ENCODE results near the gene TMEM132E. TPM values are rescaled to one million over a fixed set of nuclear protein-coding genes. Genes with fewer than 3 reads are reported as not detected.

TMEM132E gene
- total RNA-seq, 1 experiment from 2014 or later, result 0.42 TPM

DNA sequence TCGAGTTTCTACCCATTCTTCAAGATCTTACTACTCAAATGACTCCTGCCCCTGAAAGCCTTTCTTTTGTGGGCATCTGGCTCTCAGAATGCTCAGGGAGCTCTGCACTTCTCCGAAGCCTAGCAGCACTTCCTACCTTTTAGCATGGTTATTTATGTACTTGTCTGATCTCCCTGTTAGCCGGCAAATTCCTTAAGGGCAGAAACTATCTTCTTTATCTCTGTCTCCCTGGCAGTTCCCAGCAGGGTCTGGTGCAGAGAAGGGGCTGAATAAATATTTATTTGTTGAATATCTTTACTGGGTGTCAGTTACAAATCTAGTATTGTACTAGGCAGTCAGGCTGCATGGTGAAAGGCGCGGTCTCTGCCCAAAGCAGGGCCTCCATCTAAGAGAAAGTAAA, 30.7 kb downstream of the TMEM132E start:
- no peaks in the 10 kb centered on the region for H3K79me1 ChIP-seq (ENCODE audit: insufficient read depth, low read depth, low read length, poor library complexity, severe bottlenecking)
- H3K23me2 ChIP-seq (ENCODE audit: insufficient read length, low read depth, low read length, poor library complexity, severe bottlenecking), result no peaks in the 10 kb centered on the region
- peaks cover 28% of the 10 kb centered on the region; the same call in 1 of the 2 replicates for H3K4me1 ChIP-seq (ENCODE audit: insufficient read depth, low read length)
- H2BK20ac ChIP-seq (ENCODE audit: low read depth, low read length, poor library complexity, severe bottlenecking), result no peak overlapping the region
- Mint-ChIP-seq H3K27ac (no peak overlapping the region), H3K36me3 (ENCODE audit: insufficient read depth in 1 of 3, low read depth in 3 of 3) (no peaks in the 10 kb centered on the region), H3K4me1 (peaks cover 77 to 79% of the 10 kb centered on the region in 2 experiments), H3K9me3 (peaks cover 0 to 2% of the 10 kb centered on the region in 2 experiments; a peak in 1 of 5 replicates), H3K4me3 (no peak overlapping the region), H3K27me3 (ENCODE audit: low read depth) (peaks cover 29% of the 10 kb centered on the region)
- H2BK12ac ChIP-seq (ENCODE audit: insufficient read length, low read depth, low read length), result no peak overlapping the region
- H3K27ac ChIP-seq (ENCODE audit: insufficient read length, low read depth, low read length), result no peak overlapping the region
- no peak overlapping the region for H3K4me2 ChIP-seq (ENCODE audit: insufficient read depth, insufficient read length, low read length)
- no peak for DNase-seq
- H4K8ac ChIP-seq (replicated peaks; ENCODE audit: insufficient read length, low read depth, low read length), result no peak overlapping the region
- no peak overlapping the region for H2AFZ ChIP-seq (ENCODE audit: low read length)
- H3K9me3 ChIP-seq (ENCODE audit: control insufficient read depth, low read depth, low read length), result no peaks in the 10 kb centered on the region
- H3T11ph ChIP-seq (ENCODE audit: low read length), result no peak overlapping the region
- H3K4ac ChIP-seq (ENCODE audit: low read depth, low read length), result no peak overlapping the region
- no peak overlapping the region for H2BK15ac ChIP-seq (ENCODE audit: low read depth, low read length)
- H3K18ac ChIP-seq (ENCODE audit: insufficient read length, low read depth, low read length), result no peak overlapping the region
- no peak overlapping the region for H3K23ac ChIP-seq (ENCODE audit: insufficient read length, low read depth, low read length)
- H4K20me1 ChIP-seq (ENCODE audit: control insufficient read depth, insufficient read depth, insufficient read length), result no peaks in the 10 kb centered on the region
- H2AK5ac ChIP-seq (ENCODE audit: insufficient read length, low read length), result no peak overlapping the region
- WGBS (ENCODE audit: extremely low coverage, insufficient read length, low lambda C conversion rate), result no CpG with 5 or more reads among the region's 5 CpGs
- H2BK5ac ChIP-seq (ENCODE audit: insufficient read length, low read length), result no peak overlapping the region
- H3K27me3 ChIP-seq (ENCODE audit: insufficient read depth, low read length), result no peaks in the 10 kb centered on the region; the same call in 1 of the 2 replicates
- no peak overlapping the region for H3K56ac ChIP-seq (ENCODE audit: insufficient read length, low read depth, low read length)
- TF ChIP-seq, protein P1, sequence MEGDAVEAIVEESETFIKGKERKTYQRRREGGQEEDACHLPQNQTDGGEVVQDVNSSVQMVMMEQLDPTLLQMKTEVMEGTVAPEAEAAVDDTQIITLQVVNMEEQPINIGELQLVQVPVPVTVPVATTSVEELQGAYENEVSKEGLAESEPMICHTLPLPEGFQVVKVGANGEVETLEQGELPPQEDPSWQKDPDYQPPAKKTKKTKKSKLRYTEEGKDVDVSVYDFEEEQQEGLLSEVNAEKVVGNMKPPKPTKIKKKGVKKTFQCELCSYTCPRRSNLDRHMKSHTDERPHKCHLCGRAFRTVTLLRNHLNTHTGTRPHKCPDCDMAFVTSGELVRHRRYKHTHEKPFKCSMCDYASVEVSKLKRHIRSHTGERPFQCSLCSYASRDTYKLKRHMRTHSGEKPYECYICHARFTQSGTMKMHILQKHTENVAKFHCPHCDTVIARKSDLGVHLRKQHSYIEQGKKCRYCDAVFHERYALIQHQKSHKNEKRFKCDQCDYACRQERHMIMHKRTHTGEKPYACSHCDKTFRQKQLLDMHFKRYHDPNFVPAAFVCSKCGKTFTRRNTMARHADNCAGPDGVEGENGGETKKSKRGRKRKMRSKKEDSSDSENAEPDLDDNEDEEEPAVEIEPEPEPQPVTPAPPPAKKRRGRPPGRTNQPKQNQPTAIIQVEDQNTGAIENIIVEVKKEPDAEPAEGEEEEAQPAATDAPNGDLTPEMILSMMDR (conservative IDR thresholded peaks at IDR 0.05), result no peak
- no peak overlapping the region for H4K91ac ChIP-seq (ENCODE audit: insufficient read length, low read depth, low read length)
- H3K9ac ChIP-seq (ENCODE audit: extremely low read depth, insufficient read length, low read length), result no peak overlapping the region
- H4K5ac ChIP-seq (ENCODE audit: insufficient read length, low read depth, low read length), result no peak overlapping the region
- H2BK120ac ChIP-seq (ENCODE audit: low read depth, low read length, poor library complexity, severe bottlenecking), result no peak overlapping the region
- no peak overlapping the region for H3K14ac ChIP-seq (ENCODE audit: insufficient read depth, low read length)
- no peaks in the 10 kb centered on the region for H3K79me2 ChIP-seq (ENCODE audit: insufficient read depth, low read length)
